ENCODE results near the gene GRID1.

DNA sequence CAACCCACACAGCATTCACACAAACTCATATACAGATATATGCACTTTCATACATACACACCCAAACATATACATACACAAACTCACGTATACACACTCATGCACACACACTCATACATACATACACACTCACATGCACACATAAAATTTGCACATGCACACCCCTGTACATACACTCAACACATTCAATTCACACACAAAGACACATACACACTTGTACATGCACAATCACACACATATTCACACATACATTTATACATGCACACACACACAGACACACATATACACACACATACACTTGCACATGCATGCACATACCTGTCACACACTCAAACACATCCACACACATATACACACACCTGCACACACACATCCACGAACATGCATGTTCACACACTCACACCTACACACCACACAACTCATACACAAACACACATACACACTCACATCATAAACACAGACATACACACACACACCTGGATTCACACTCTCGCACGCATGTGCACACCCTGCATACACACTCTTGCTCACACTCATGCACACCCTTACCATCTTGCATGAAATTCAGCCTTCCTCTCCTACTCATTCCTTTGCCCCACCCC, 451.2 kb downstream of the GRID1 start:
- TF ChIP-seq POLR2AphosphoS5 (IDR thresholded peaks at IDR 0.05; ENCODE audit: low read depth, low read length) (no peak), CTCF (IDR thresholded peaks at IDR 0.05 in 2 of 3, conservative IDR thresholded peaks at IDR 0.05 in 1 of 3; ENCODE audit: borderline replicate concordance in 1 of 3, insufficient read depth in 1 of 3, low read depth in 2 of 3, low read length in 2 of 3) (no peak)

All from HCT116 (cell line).